ENCODE measurements around the gene MIAT. TPM values are rescaled to one million over a fixed set of nuclear protein-coding genes. Genes with fewer than 3 reads are reported as not detected.

Gene MIAT
- total RNA-seq, 8 experiments from 2014 or later = 2.3 to 200 (median 90.9) TPM

GRCh38 chr22:26617271-26618199 is 39.9 kb upstream of the MIAT start, which contains the start of gene CRYBB1:
Gene CRYBB1, minus strand, starts transcription at chr22:26618027. Its CDS starts 1,708 bp downstream, at chr22:26616319.
- Histone ChIP-seq H3K4me3 (no peak within 1 kb of the TSS), H3K27ac (no peak within 1 kb of the TSS), H3K4me1 (replicated peaks in 1 of 2) (peaks cover 9 to 16% of the 10 kb centered on the region in 2 donors)
- 22 to 100% (median 59%) methylated on average over 1 to 6 of the region's 7 CpGs for WGBS, 10 experiments
- peak in 3 of 8 experiments; percentile 67 to 88 (median 88) for ATAC-seq (replicated peaks in 6 of 8)
- in situ Hi-C loops (cut with MboI; ENCODE audit: low pct_unique_long_range_greater_than_20kb in 2 of 9, low sequenced_read_pairs in 9 of 9, unreplicated experiment in 9 of 9) = loop anchor here in 1 of 9 experiments (25.0 kb wide), 1 partner anchor 230 kb away; no protein-coding TSS in a partner anchor

GRCh38 chr22:26618455-26618854 is 38.9 kb upstream of the MIAT start:
- Histone ChIP-seq H3K27ac (no peak overlapping the region), H3K4me1 (replicated peaks in 1 of 2) (peaks cover 9 to 13% of the 10 kb centered on the region in 2 donors), H3K4me3 (no peak overlapping the region)
- no peak for ATAC-seq (replicated peaks in 6 of 8)
- WGBS, 10 experiments = 84 to 100% (median 90%) methylated on average over 2 to 6 of the region's 8 CpGs; no CpG with 5 or more reads in 6 of the 10 experiments
- in situ Hi-C loops (cut with MboI; ENCODE audit: low pct_unique_long_range_greater_than_20kb in 2 of 9, low sequenced_read_pairs in 9 of 9, unreplicated experiment in 9 of 9) = loop anchor here in 1 of 9 experiments (25.0 kb wide), 1 partner anchor 231 kb away; no protein-coding TSS in a partner anchor

GRCh38 chr22:26619510-26619909 is 37.9 kb upstream of the MIAT start:
- WGBS, 10 experiments = 0 to 67% (median 32%) methylated on average over 1 to 3 of the region's 6 CpGs; no CpG with 5 or more reads in 6 of the 10 experiments
- H3K27ac ChIP-seq = no peak overlapping the region
- in situ Hi-C loops (cut with MboI; ENCODE audit: low pct_unique_long_range_greater_than_20kb in 2 of 9, low sequenced_read_pairs in 9 of 9, unreplicated experiment in 9 of 9) = loop anchor here in 1 of 9 experiments (25.0 kb wide), 1 partner anchor 232 kb away; no protein-coding TSS in a partner anchor
- H3K4me3 ChIP-seq = no peak overlapping the region
- ATAC-seq (replicated peaks in 6 of 8) = no peak
- H3K4me1 ChIP-seq (replicated peaks in 1 of 2) = peaks cover under 1 to 3% of the 10 kb centered on the region in 2 donors

GRCh38 chr22:26620197-26620596 is 37.2 kb upstream of the MIAT start:
- H3K27ac ChIP-seq = no peak overlapping the region
- WGBS, 10 experiments = 17 to 100% (median 86%) methylated on average over 1 to 2 of the region's 2 CpGs; no CpG with 5 or more reads in 1 of the 10 experiments
- no peak overlapping the region for H3K4me3 ChIP-seq
- no peak for ATAC-seq (replicated peaks in 6 of 8)
- no peaks in the 10 kb centered on the region for H3K4me1 ChIP-seq (replicated peaks in 1 of 2)
- in situ Hi-C loops (cut with MboI; ENCODE audit: low pct_unique_long_range_greater_than_20kb in 2 of 9, low sequenced_read_pairs in 9 of 9, unreplicated experiment in 9 of 9) = loop anchor here in 1 of 9 experiments (25.0 kb wide), 1 partner anchor 233 kb away; no protein-coding TSS in a partner anchor

- 24 to 80% (median 53%) methylated on average over 1 to 5 of the region's 7 CpGs; no CpG with 5 or more reads in 2 of the 10 experiments for WGBS, 10 experiments
- Histone ChIP-seq H3K4me1 (replicated peaks in 1 of 2) (no peaks in the 10 kb centered on the region), H3K27ac (no peak within 1 kb of the TSS), H3K4me3 (no peak within 1 kb of the TSS)
- ATAC-seq (replicated peaks in 6 of 8) = no peak
- in situ Hi-C loops (cut with MboI; ENCODE audit: low pct_unique_long_range_greater_than_20kb in 2 of 9, low sequenced_read_pairs in 9 of 9, unreplicated experiment in 9 of 9) = loop anchor here in 1 of 9 experiments (25.0 kb wide), 1 partner anchor 234 kb away; no protein-coding TSS in a partner anchor
Observed at GRCh38 chr22:26621663-26622062, 35.7 kb upstream of the MIAT start, which contains the start of gene CRYBA4. Gene CRYBA4, plus strand, starts transcription at chr22:26621963. Its CDS starts 634 bp downstream, at chr22:26622597.

- in situ Hi-C loops (cut with MboI; ENCODE audit: low pct_unique_long_range_greater_than_20kb in 2 of 9, low sequenced_read_pairs in 9 of 9, unreplicated experiment in 9 of 9) = loop anchor here in 1 of 9 experiments (25.0 kb wide), 1 partner anchor 237 kb away; no protein-coding TSS in a partner anchor
- no peak for ATAC-seq (replicated peaks in 6 of 8)
- WGBS, 10 experiments = 20 to 92% (median 71%) methylated on average over 1 of the region's 1 CpG; no CpG with 5 or more reads in 3 of the 10 experiments
- Histone ChIP-seq H3K4me3 (no peak overlapping the region), H3K27ac (no peak overlapping the region), H3K4me1 (replicated peaks in 1 of 2) (no peaks in the 10 kb centered on the region)
Observed at GRCh38 chr22:26623984-26624383, 33.4 kb upstream of the MIAT start.

GRCh38 chr22:26624803-26625202 is 32.6 kb upstream of the MIAT start:
- Histone ChIP-seq H3K4me1 (replicated peaks in 1 of 2) (no peaks in the 10 kb centered on the region), H3K27ac (no peak overlapping the region), H3K4me3 (no peak overlapping the region)
- whole genome bisulfite sequencing, 10 experiments = 60 to 100% (median 80%) methylated on average over 1 to 11 of the region's 12 CpGs; no CpG with 5 or more reads in 5 of the 10 experiments
- in situ Hi-C loops (cut with MboI; ENCODE audit: low pct_unique_long_range_greater_than_20kb in 2 of 9, low sequenced_read_pairs in 9 of 9, unreplicated experiment in 9 of 9) = loop anchor here in 1 of 9 experiments (25.0 kb wide), 1 partner anchor 238 kb away; no protein-coding TSS in a partner anchor
- no peak for ATAC-seq (replicated peaks in 6 of 8)

GRCh38 chr22:26629988-26630761 is 27.2 kb upstream of the MIAT start:
- Histone ChIP-seq H3K4me1 (replicated peaks in 1 of 2) (no peaks in the 10 kb centered on the region), H3K27ac (no peak overlapping the region), H3K4me3 (no peak overlapping the region)
- 36 to 94% (median 86%) methylated on average over 4 to 18 of the region's 18 CpGs for WGBS, 10 experiments
- in situ Hi-C loops (cut with MboI; ENCODE audit: low pct_unique_long_range_greater_than_20kb in 2 of 9, low sequenced_read_pairs in 9 of 9, unreplicated experiment in 9 of 9) = no loop called here
- ATAC-seq (replicated peaks in 6 of 8) = no peak

- in situ Hi-C loops (cut with MboI; ENCODE audit: low pct_unique_long_range_greater_than_20kb in 2 of 9, low sequenced_read_pairs in 9 of 9, unreplicated experiment in 9 of 9) = no loop called here
- 28 to 100% (median 90%) methylated on average over 1 to 4 of the region's 4 CpGs; no CpG with 5 or more reads in 1 of the 10 experiments for WGBS, 10 experiments
- H3K4me1 ChIP-seq (replicated peaks in 1 of 2) = no peaks in the 10 kb centered on the region
- no peak for ATAC-seq (replicated peaks in 6 of 8)
- no peak overlapping the region for H3K4me3 ChIP-seq
- no peak overlapping the region for H3K27ac ChIP-seq
Observed at GRCh38 chr22:26631282-26631681, 26.1 kb upstream of the MIAT start.

- WGBS, 10 experiments = 26 to 100% (median 74%) methylated on average over 1 to 6 of the region's 8 CpGs; no CpG with 5 or more reads in 2 of the 10 experiments
Observed at GRCh38 chr22:26632422-26633155, 24.8 kb upstream of the MIAT start.

GRCh38 chr22:26634189-26634588 is 23.2 kb upstream of the MIAT start:
- H3K4me1 ChIP-seq (replicated peaks in 1 of 2) = no peaks in the 10 kb centered on the region
- ATAC-seq (replicated peaks in 6 of 8) = no peak
- H3K27ac ChIP-seq = no peak overlapping the region
- in situ Hi-C loops (cut with MboI; ENCODE audit: low pct_unique_long_range_greater_than_20kb in 2 of 9, low sequenced_read_pairs in 9 of 9, unreplicated experiment in 9 of 9) = no loop called here
- 58 to 100% (median 90%) methylated on average over 1 to 3 of the region's 3 CpGs; no CpG with 5 or more reads in 1 of the 10 experiments for WGBS, 10 experiments
- no peak overlapping the region for H3K4me3 ChIP-seq

More at GRCh38 chr22:26632422-26633155, 24.8 kb upstream of the MIAT start:
- no peak overlapping the region for H3K27ac ChIP-seq
- H3K4me1 ChIP-seq (replicated peaks in 1 of 2) = no peaks in the 10 kb centered on the region
- no peak overlapping the region for H3K4me3 ChIP-seq
- in situ Hi-C loops (cut with MboI; ENCODE audit: low pct_unique_long_range_greater_than_20kb in 2 of 9, low sequenced_read_pairs in 9 of 9, unreplicated experiment in 9 of 9) = no loop called here
- ATAC-seq (replicated peaks in 6 of 8) = no peak

- in situ Hi-C loops (cut with MboI; ENCODE audit: low pct_unique_long_range_greater_than_20kb in 2 of 9, low sequenced_read_pairs in 9 of 9, unreplicated experiment in 9 of 9) = no loop called here
- no peak overlapping the region for H3K4me3 ChIP-seq
- no peaks in the 10 kb centered on the region for H3K4me1 ChIP-seq (replicated peaks in 1 of 2)
- WGBS, 10 experiments = 30 to 100% (median 80%) methylated on average over 1 to 2 of the region's 2 CpGs; no CpG with 5 or more reads in 3 of the 10 experiments
- no peak overlapping the region for H3K27ac ChIP-seq
- no peak for ATAC-seq (replicated peaks in 6 of 8)
Observed at GRCh38 chr22:26635117-26635516, 22.3 kb upstream of the MIAT start.
